Astrocyte (in vitro differentiated cells and primary cell): ENCODE results near the gene TEF.

ENCODE experiments used
- CTCF ChIP-seq: IDR thresholded peaks from 2 replicates; pipeline ENCODE4 v1.5.1; 2011; ENCODE audit warnings: low read depth, mild to moderate bottlenecking, inconsistent platforms, low read length, moderate library complexity; ENCODE audit not compliant: insufficient read depth
- EZH2 ChIP-seq: IDR thresholded peaks from 2 replicates; pipeline ENCODE4 v1.6.1; 2012; ENCODE audit warnings: mild to moderate bottlenecking, low read length, inconsistent platforms; ENCODE audit not compliant: insufficient read depth

DNA sequence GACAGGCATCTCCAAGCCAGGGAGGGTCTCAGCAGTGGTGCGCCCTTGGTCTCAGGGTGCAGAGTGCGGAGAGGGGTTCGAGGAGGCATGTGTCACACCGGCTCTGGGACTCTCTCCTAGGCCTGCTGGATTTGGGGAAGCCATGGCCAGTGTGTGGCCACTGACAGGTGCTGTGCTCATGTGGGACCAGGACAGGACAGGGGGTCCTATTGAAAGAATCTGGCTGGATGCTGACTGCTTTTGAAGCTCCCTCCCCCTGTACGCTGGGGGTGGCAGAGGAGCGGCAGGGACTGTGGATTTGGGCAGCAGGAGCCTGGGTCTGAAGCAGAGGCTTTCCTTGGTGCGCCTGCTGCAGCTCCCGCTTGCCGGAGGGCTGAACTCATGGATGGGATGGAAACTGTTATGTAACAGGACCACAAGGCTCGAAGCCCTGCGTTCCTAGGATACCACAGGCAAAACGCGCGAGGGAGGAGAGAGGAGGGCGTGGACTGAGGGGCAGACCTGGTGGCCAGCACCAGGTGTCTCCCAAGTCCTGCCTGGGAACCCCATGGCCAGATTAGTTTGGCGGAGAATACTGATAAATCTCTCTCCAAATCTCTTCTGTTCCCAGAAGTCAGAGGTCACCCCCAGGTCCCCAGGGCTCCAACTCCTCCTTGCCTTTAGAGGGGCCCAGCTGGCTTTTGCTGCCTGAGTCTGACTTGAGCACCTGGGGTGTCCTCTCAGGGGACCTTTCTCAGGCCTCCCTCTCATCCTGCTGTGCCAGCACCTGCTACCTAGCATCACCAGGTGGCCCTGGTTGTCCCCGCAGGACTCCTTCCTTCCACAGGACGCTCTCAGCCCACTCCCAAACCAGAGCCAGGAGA lies 13.8 kb upstream of the TEF start:
- TF ChIP-seq CTCF = no peak
- TF ChIP-seq EZH2 = no peak
